HEK293T (cell line): ENCODE measurements around the gene MRPL17.

Source experiments
- CTCF ChIA-PET: fragments of 350-600 bp; formaldehyde crosslinking; extraction: SDS; loops from one replicate; lab custom pipeline; 2021; ENCODE audit warnings: antibody characterized with exemption, inconsistent platforms; lab: Yijun Ruan, JAX
- POLR2A ChIA-PET: fragments of 350-600 bp; formaldehyde crosslinking; extraction: SDS; loops from one replicate; lab custom pipeline; 2020; ENCODE audit warnings: antibody characterized with exemption, inconsistent platforms; lab: Yijun Ruan, JAX
- DNase-seq: peaks from one replicate; pipeline ENCODE4 v3.0.0; 2012; ENCODE audit warnings: mixed read lengths; ENCODE audit errors: extremely low spot score
- ARNT ChIP-seq: fragments of 450-650 bp; IDR thresholded peaks from 2 replicates; pipeline ENCODE4 v1.6.1; 2017; ENCODE audit warnings: mild to moderate bottlenecking
- BHLHE40 ChIP-seq: fragments of 450-650 bp; IDR thresholded peaks from 2 replicates; pipeline ENCODE4 v1.6.1; 2016; ENCODE audit warnings: mild to moderate bottlenecking, moderate library complexity, borderline replicate concordance
- CTBP1 ChIP-seq: fragments of 450-650 bp; IDR thresholded peaks from 2 replicates; pipeline ENCODE4 v1.6.1; 2016; ENCODE audit warnings: borderline replicate concordance
- ELF4 ChIP-seq: fragments of 450-650 bp; IDR thresholded peaks from 2 replicates; pipeline ENCODE4 v1.6.1; 2017; ENCODE audit warnings: antibody characterized with exemption
- FOXA1 ChIP-seq: fragments of 450-650 bp; IDR thresholded peaks from 2 replicates; pipeline ENCODE4 v1.6.1; 2016; ENCODE audit warnings: mild to moderate bottlenecking
- FOXK2 ChIP-seq: fragments of 450-650 bp; IDR thresholded peaks from 2 replicates; pipeline ENCODE4 v1.6.1; 2016; ENCODE audit warnings: mild to moderate bottlenecking
- FOXM1 ChIP-seq: fragments of 450-650 bp; IDR thresholded peaks from 2 replicates; pipeline ENCODE4 v1.6.1; 2017; ENCODE audit warnings: mild to moderate bottlenecking, borderline replicate concordance
- HDGF ChIP-seq: fragments of 450-650 bp; IDR thresholded peaks from 2 replicates; pipeline ENCODE4 v1.6.1; 2017; ENCODE audit warnings: antibody characterized with exemption, borderline replicate concordance
- L3MBTL2 ChIP-seq: fragments of 450-650 bp; conservative IDR thresholded peaks from 2 replicates; pipeline ENCODE4 v1.6.1; 2016; ENCODE audit warnings: mild to moderate bottlenecking
- LEF1 ChIP-seq: fragments of 450-650 bp; IDR thresholded peaks from 2 replicates; pipeline ENCODE4 v1.6.1; 2017; ENCODE audit warnings: mild to moderate bottlenecking, borderline replicate concordance
- NFRKB ChIP-seq: fragments of 450-650 bp; IDR thresholded peaks from 2 replicates; pipeline ENCODE4 v1.6.1; 2016; ENCODE audit warnings: mild to moderate bottlenecking, moderate library complexity
- SP1 ChIP-seq: fragments of 450-650 bp; IDR thresholded peaks from 2 replicates; pipeline ENCODE4 v1.6.1; 2017
- SUZ12 ChIP-seq: fragments of 450-650 bp; IDR thresholded peaks from 2 replicates; pipeline ENCODE4 v1.6.1; 2016; ENCODE audit warnings: mild to moderate bottlenecking
- TARDBP ChIP-seq: fragments of 450-650 bp; IDR thresholded peaks from 2 replicates; pipeline ENCODE4 v1.6.1; 2016
- ZNF384 ChIP-seq: fragments of 450-650 bp; IDR thresholded peaks from 2 replicates; pipeline ENCODE4 v1.6.1; 2016
- TF ChIP-seq, protein P1 (sequence below): fragments of 450-650 bp; IDR thresholded peaks from 2 replicates; pipeline ENCODE4 v1.6.1; 2016

MRPL17 gene

DNA sequence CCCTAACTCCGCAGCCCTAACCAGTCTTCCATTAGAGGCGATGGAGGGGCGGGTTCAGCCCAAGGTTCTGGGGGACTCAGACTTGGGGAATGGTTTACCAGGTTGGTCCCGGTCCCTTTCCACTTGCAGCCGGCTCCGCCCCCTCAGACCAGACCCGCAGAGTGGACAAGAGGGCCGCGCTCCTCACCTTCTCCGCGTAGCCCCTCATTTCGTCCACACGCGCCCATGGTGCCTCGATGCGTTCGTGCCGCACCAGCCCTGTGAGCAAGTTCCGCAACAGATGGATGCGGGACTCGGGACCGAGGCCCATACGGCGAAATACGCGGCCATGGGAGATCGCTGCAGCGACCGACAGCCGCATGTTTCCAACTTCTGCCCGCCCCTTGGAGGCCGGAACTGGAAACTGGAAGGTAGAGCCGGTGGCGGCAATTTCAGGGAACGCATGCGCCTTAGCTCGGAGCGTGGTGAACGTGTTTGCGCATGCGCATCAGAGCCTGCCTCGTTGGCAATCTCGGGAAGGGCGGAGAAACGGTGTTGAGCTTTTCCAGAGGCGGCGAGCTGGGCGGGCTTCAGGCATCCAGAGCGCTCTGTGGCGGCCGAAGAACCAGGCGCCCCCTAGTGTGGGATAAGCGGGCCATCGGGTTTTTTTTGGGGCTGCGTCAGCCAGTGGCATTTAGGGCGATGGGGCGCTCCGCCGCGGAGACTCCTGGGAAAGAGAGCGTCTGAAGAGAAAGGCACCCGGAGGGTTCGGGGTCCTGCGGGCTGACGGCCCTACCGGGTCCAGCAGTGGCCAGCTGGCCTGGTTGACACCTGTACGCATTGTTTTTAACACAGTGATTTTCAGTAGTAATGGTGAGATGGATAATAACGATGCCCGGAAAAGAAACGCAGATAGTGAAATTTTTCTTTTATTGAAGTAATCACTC lies at the start of gene MRPL17:
TSS of gene MRPL17 (minus strand) at position 405 of the 926 bp plus-strand sequence. CDS start at position 361, 44 bp downstream.
- peak; percentile 98 for DNase-seq
- ChIA-PET POLR2A (interaction anchor here (0.6 to 5.0 kb wide), 35 partner anchors 8 to 511 kb away, joined by 3 to 39 read pairs (median 4); partner anchors contain the start of genes ARFIP2, HPX, ILK and TAF10), CTCF (interaction anchor here (0.5 to 1.6 kb wide), 7 partner anchors 19 to 892 kb away, joined by 3 to 5 read pairs (median 3); no protein-coding TSS in a partner anchor)
- TF ChIP-seq FOXK2: no peak
- TF ChIP-seq CTBP1: no peak
- TF ChIP-seq ZNF384: no peak
- TF ChIP-seq NFRKB: no peak
- TF ChIP-seq BHLHE40: no peak
- TF ChIP-seq TARDBP: no peak
- TF ChIP-seq L3MBTL2: peak; percentile 95
- no peak for TF ChIP-seq LEF1
- peak; percentile 86 for TF ChIP-seq ELF4
- TF ChIP-seq, protein P1, sequence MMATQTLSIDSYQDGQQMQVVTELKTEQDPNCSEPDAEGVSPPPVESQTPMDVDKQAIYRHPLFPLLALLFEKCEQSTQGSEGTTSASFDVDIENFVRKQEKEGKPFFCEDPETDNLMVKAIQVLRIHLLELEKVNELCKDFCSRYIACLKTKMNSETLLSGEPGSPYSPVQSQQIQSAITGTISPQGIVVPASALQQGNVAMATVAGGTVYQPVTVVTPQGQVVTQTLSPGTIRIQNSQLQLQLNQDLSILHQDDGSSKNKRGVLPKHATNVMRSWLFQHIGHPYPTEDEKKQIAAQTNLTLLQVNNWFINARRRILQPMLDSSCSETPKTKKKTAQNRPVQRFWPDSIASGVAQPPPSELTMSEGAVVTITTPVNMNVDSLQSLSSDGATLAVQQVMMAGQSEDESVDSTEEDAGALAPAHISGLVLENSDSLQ: no peak
- TF ChIP-seq ARNT: no peak
- no peak for TF ChIP-seq FOXM1
- TF ChIP-seq FOXA1: no peak
- no peak for TF ChIP-seq SUZ12
- no peak for TF ChIP-seq HDGF
- TF ChIP-seq SP1: no peak

DNA sequence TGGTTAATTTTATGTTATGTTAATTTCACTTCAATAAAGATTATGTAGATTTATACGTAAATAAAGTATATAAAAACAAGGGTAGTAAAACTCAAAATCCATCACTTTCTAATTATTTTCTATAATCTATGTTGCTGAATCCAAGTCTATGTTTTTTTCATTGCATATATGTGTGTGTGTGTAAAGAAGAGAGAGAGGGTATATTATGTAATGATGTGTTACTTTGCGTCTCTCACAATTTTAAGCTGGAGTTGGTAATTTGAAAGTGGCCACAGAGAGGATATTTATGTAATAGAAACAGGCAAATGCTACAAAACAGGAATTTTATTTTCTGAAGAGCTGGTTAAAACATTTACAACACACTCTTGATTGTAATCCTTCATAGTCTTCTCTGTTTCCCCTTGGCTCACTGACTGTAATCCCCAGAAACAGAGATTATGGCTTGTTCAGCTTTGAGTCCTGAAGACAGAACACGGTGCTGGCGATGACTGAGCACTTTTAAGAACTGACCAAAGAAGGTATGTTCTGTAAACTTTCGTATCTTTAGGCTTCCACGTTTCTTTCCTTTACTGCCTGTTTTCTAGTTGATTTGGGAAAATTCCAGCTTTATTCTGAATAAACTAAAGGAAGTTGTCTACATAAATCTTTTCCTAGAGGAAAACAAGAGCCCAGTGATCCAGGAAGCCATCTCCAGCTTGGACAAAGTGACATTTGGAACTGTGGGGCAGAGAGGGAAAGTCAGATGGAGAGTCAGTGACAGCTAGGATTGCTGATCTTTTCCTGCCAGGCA lies 45.0 kb upstream of the MRPL17 start:
- no peak for DNase-seq
- ChIA-PET CTCF (interaction anchor here (1.5 kb wide), 1 partner anchor 9 kb away, joined by 4 read pairs; no protein-coding TSS in a partner anchor), POLR2A (no interaction called here)
- no peak for TF ChIP-seq FOXK2
- no peak for TF ChIP-seq HDGF
- TF ChIP-seq SUZ12: no peak
- TF ChIP-seq L3MBTL2: no peak
- no peak for TF ChIP-seq ZNF384
- TF ChIP-seq BHLHE40: no peak
- no peak for TF ChIP-seq SP1
- TF ChIP-seq FOXM1: no peak
- no peak for TF ChIP-seq CTBP1
- no peak for TF ChIP-seq LEF1
- TF ChIP-seq NFRKB: no peak

DNA sequence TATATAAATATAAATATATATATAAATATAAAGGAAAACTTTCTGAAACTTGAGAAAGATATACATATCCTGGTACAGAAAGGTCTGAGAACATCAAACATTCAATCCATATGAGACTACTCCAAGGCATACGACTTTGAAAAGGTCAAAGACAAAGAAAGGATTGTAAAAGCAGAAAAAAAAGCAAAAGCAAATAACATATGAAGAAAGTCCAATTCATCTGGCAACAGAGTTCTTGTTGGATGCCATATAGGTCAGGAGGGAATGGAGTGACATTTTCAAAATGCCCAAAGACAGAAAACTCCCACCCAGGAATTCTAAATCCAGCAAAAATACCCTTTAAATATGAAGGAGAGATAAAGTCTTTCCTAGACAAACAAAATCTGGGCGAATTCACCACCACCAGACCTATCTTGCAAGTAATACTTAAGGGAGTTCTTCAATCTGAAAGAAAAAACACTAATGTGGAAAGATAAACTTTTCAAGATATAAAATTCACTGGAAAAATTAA lies 42.3 kb upstream of the MRPL17 start:
- no peak for DNase-seq
- POLR2A ChIA-PET: no interaction called here
- no peak for TF ChIP-seq LEF1
- CTCF ChIA-PET: no interaction called here

DNA sequence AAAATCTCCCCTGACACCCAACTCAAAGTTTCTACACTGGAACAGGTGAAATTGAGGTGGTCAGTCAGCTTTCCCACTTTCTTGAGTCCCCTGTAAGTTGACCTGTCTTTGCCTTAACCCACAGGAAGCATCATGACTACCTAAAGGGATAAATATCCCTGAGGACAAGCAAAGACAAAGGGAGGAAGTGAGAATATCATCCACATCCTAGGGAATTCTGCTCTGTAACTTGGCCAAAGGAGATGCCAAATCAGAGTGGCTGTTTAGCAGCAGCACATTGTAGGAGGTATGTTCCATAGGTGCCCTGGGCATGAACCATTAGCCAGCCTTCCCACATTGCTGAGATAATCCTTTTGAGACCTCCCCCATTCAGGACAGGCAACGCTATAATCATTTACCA lies 40.9 kb upstream of the MRPL17 start:
- CTCF ChIA-PET: interaction anchor here (0.8 kb wide), 1 partner anchor 14 kb away, joined by 4 read pairs; no protein-coding TSS in a partner anchor
- POLR2A ChIA-PET: no interaction called here
- TF ChIP-seq HDGF (no peak), SP1 (no peak), TARDBP (no peak), CTBP1 (no peak), LEF1 (no peak), NFRKB (no peak), ELF4 (no peak), SUZ12 (no peak), ARNT (no peak), FOXM1 (no peak), BHLHE40 (no peak), FOXA1 (no peak), FOXK2 (no peak)
- no peak for DNase-seq

DNA sequence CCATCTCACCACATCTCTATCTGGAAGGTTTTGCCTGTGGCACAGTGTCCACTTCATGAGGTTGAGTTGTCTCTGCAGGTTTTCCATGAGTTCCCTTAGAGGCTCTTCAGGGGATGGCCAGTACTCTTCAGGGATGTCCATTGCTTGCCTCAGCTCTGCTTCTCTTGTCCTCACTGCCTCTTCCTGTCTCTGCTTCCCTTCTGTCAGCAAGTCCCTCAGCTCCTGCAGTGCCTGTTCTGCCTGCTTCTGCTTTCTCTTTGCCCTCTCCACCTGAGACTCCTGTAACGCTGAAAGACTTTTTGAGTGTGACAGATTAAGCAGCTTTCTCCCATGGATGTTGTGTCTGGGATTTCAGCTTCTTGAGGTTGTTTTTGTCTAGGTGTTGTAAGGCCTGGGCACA lies 38.2 kb upstream of the MRPL17 start:
- DNase-seq: no peak
- ChIA-PET CTCF (interaction anchor here (0.9 kb wide), 1 partner anchor 34 kb away, joined by 3 read pairs; no protein-coding TSS in a partner anchor), POLR2A (no interaction called here)
- TF ChIP-seq, protein P1: no peak
- TF ChIP-seq L3MBTL2 (no peak), FOXA1 (no peak), ELF4 (no peak), FOXM1 (no peak), ZNF384 (no peak), NFRKB (no peak), LEF1 (no peak), BHLHE40 (no peak), HDGF (no peak), CTBP1 (no peak), ARNT (no peak), SUZ12 (no peak), TARDBP (no peak), FOXK2 (no peak), SP1 (no peak)
